OCI-LY7 (cell line): ENCODE measurements around the gene ZNF419. TPM values are rescaled to one million over a fixed set of nuclear protein-coding genes. Genes with fewer than 3 reads are reported as not detected.
"Not testable (repeated sequence)": the region's sequence is repeated elsewhere in the genome, so short reads cannot be mapped to it uniquely, and the experiment has no call there.

Experiments
- BruUV-seq: library from RNA; stranded (reverse); fragments of 400-500 nt; replicated peaks from 2 replicates; lab custom pipeline; 2021; lab: Mats Ljungman, UMichigan
- CTCF ChIA-PET: fragments of 300-600 bp; sonication (Branson Sonifier 250); formaldehyde crosslinking; loops from one replicate; lab custom pipeline; 2022; ENCODE audit warnings: antibody characterized with exemption; ENCODE audit not compliant: unreplicated experiment; lab: Charles Lee
- POLR2A ChIA-PET: fragments of 300-600 bp; sonication (Branson Sonifier 250); formaldehyde crosslinking; loops from one replicate; lab custom pipeline; 2022; ENCODE audit warnings: antibody characterized with exemption; lab: Charles Lee
- DNase-seq: peaks from one replicate; pipeline ENCODE4 v3.0.0-alpha.2; 2015; ENCODE audit warnings: low spot score
- H2AFZ ChIP-seq: fragments of 200-600 bp; sonication (generic), shearing (Covaris generic); 2 replicates; pipeline ENCODE4 v1.6.1; 2014; ENCODE audit warnings: mild to moderate bottlenecking, antibody characterized with exemption, low read length, moderate library complexity
- H3K27ac ChIP-seq: fragments of 200-600 bp; sonication (generic); 2 replicates; pipeline ENCODE4 v1.5.1; 2014; ENCODE audit warnings: mixed run types, low read depth, mild to moderate bottlenecking, moderate library complexity, low read length, inconsistent platforms; ENCODE audit not compliant: poor library complexity, severe bottlenecking
- H3K36me3 ChIP-seq: fragments of 200-600 bp; sonication (generic); 2 replicates; pipeline ENCODE4 v1.6.1; 2014; ENCODE audit warnings: mild to moderate bottlenecking, antibody characterized with exemption, low read length, moderate library complexity, mixed read lengths; ENCODE audit not compliant: insufficient read depth
- H3K4me1 ChIP-seq: fragments of 200-600 bp; sonication (generic); 2 replicates; pipeline ENCODE4 v1.5.1; 2014; ENCODE audit warnings: mild to moderate bottlenecking, low read length; ENCODE audit not compliant: insufficient read depth, poor library complexity, severe bottlenecking
- H3K4me2 ChIP-seq: fragments of 200-600 bp; sonication (generic); 2 replicates; pipeline ENCODE4 v1.6.1; 2014; ENCODE audit warnings: mild to moderate bottlenecking, low read length
- H3K4me3 ChIP-seq: fragments of 200-600 bp; sonication (generic); 2 replicates; pipeline ENCODE4 v1.5.1; 2014; ENCODE audit warnings: mild to moderate bottlenecking, low read depth, low read length; ENCODE audit not compliant: poor library complexity, severe bottlenecking
- H3K79me2 ChIP-seq: fragments of 200-600 bp; sonication (generic); 2 replicates; pipeline ENCODE4 v1.6.1; 2016; ENCODE audit warnings: low read depth, mild to moderate bottlenecking, low read length, moderate library complexity, mixed read lengths; ENCODE audit not compliant: insufficient read depth
- H3K9me2 ChIP-seq: fragments of 200-600 bp; sonication (generic); 2 replicates; pipeline ENCODE4 v1.6.1; 2016; ENCODE audit warnings: mild to moderate bottlenecking, low read length, mixed read lengths; ENCODE audit not compliant: insufficient read depth
- H3K9me3 ChIP-seq: fragments of 200-600 bp; sonication (generic); 2 replicates; pipeline ENCODE4 v1.6.1; 2014; ENCODE audit warnings: mild to moderate bottlenecking, mixed run types, low read length, mixed read lengths
- H4K20me1 ChIP-seq: fragments of 200-600 bp; sonication (generic); 2 replicates; pipeline ENCODE4 v1.6.1; 2014; ENCODE audit warnings: mild to moderate bottlenecking, antibody characterized with exemption, low read length, moderate library complexity, mixed read lengths; ENCODE audit not compliant: insufficient read depth
- EZH2phosphoT487 ChIP-seq: fragments of 200-600 bp; sonication (generic); IDR thresholded peaks from 2 replicates; pipeline ENCODE4 v1.6.1; 2018; ENCODE audit warnings: low read depth, borderline replicate concordance, mild to moderate bottlenecking, mixed run types, antibody characterized with exemption, low read length, moderate library complexity, mixed read lengths
- intact Hi-C: fragments of 100-400 bp; cut with micrococcal nuclease; formaldehyde crosslinking; loops from one replicate; pipeline ENCODE4 v1.10.0; 2022; ENCODE audit not compliant: unreplicated experiment
- total RNA-seq, 2 experiments: library from RNA; depleted of rRNA in 1 of 2; stranded (reverse); fragments of >200 nt in 1 of 2; shearing (Covaris generic) in 1 of 2; gene quantifications; 2 replicates each; pipeline ENCODE4 v1.2.3, GENCODE V29; 2014 to 2022
- TF ChIP-seq, protein P1 (sequence below): fragments of 200-600 bp; sonication (generic); conservative IDR thresholded peaks from 2 replicates; pipeline ENCODE4 v1.5.1; 2014; ENCODE audit warnings: mild to moderate bottlenecking, antibody characterized with exemption, low read length, moderate library complexity, mixed read lengths

ZNF419 gene
- total RNA-seq, 2 experiments from 2014 or later = 5.0 to 6.7 TPM

DNA sequence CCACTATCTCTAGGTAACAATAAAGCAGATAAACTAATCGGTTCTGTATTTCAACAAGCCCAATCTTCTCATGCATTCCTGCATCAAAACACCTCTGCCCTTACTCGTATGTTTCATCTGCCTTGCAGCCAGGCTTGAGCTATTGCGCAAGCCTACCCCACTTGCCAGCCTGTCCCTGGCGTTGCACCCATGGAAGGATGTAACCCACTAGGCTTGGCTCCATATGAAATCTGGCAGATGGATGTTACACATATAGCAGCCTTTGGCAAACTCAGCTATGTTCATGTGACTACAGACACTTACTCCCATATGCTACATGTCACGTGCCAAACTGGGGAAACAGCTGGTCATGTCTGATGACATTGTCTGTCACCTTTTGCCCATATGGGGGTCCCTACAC is 27.7 kb downstream of the ZNF419 start:
- no TSS peak for BruUV-seq

DNA sequence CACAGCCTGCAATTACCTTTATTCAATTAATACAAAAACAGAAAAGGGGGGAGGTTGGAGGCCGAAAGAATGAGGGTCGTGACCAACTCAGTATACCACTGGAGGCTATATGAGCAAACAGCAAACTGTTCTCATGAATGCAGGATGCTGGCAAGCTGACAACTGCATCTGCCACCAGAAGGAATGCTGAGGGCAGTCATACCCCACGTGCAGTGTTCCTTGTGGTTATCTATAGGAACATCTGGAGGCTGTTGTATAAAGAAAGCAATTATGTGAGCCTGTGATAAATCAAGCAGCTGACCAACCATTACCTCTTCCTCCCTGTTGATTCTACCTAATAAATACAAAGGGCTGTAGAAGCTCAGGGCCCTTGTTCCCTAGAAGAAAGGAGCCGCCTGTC is 30.5 kb downstream of the ZNF419 start:
- H3K4me3 ChIP-seq, POLR2A ChIA-PET, H3K9me2 ChIP-seq, H2AFZ ChIP-seq, H4K20me1 ChIP-seq, DNase-seq, H3K4me1 ChIP-seq, BruUV-seq, H3K27ac ChIP-seq, CTCF ChIA-PET, intact Hi-C loops, H3K36me3 ChIP-seq, H3K79me2 ChIP-seq, H3K4me2 ChIP-seq: not testable (repeated sequence)
- H3K9me3 ChIP-seq = peaks cover 12% of the 10 kb centered on the region; the same call in 1 of the 2 replicates

More for the DNA sequence above, 27.7 kb downstream of the ZNF419 start:
- Histone ChIP-seq H3K36me3 (no peaks in the 10 kb centered on the region; the same call in 1 of the 2 replicates), H3K79me2 (no peaks in the 10 kb centered on the region), H3K4me3 (no peak overlapping the region), H2AFZ (no peak overlapping the region), H3K4me2 (no peak overlapping the region), H3K27ac (no peak overlapping the region), H4K20me1 (no peaks in the 10 kb centered on the region), H3K9me2 (no peaks in the 10 kb centered on the region), H3K9me3 (peaks cover 27% of the 10 kb centered on the region; the same call in 1 of the 2 replicates), H3K4me1 (no peaks in the 10 kb centered on the region)
- intact Hi-C loops = no loop called here
- ChIA-PET CTCF (no interaction called here), POLR2A (interaction anchor here (0.7 kb wide), 1 partner anchor 8 kb away, joined by 3 read pairs; no protein-coding TSS in a partner anchor)
- TF ChIP-seq, protein P1, sequence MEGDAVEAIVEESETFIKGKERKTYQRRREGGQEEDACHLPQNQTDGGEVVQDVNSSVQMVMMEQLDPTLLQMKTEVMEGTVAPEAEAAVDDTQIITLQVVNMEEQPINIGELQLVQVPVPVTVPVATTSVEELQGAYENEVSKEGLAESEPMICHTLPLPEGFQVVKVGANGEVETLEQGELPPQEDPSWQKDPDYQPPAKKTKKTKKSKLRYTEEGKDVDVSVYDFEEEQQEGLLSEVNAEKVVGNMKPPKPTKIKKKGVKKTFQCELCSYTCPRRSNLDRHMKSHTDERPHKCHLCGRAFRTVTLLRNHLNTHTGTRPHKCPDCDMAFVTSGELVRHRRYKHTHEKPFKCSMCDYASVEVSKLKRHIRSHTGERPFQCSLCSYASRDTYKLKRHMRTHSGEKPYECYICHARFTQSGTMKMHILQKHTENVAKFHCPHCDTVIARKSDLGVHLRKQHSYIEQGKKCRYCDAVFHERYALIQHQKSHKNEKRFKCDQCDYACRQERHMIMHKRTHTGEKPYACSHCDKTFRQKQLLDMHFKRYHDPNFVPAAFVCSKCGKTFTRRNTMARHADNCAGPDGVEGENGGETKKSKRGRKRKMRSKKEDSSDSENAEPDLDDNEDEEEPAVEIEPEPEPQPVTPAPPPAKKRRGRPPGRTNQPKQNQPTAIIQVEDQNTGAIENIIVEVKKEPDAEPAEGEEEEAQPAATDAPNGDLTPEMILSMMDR = no peak
- no peak for TF ChIP-seq EZH2phosphoT487
- DNase-seq = no peak

DNA sequence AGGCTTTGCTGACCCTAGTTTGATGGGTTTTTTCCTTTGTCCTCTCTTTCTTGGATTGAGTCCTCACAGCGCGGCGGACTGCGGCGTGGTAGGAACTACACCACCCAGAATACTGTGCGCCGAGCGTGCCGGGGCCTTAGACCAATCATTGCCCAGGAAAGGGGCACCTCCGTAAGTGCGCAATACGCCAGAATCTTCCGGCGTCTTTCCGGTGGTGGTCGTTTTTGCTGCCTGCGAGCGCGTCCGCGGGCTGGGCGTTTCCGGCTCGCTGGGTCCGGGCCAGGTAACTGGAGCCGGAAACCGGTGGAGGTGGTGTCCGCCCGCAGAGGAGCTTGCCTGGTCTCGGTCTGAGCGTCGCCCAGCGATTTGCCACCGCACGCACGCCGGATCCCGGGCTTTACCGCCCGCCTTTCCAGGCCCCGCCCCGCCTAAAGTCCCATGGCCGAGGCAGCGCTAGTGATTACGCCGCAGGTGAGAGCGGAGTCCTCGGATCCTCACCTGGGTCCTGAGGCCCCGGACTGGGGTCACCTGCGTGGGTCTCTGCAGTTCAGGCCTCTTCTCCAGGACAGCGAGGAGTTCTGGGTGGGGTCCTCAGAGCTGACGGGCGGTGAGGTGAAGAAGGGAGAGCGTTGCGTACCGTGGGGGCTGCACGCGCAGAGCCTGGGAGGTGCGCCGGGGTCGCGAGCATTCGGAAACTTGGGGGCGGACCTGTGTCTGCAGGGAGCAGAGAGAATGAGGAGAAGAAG is 39.8 kb downstream of the ZNF419 start, which contains the start of gene ZNF549:
ZNF549 (plus strand) TSS at position 221 of the 746 bp plus-strand sequence; CDS start at position 439, 218 bp downstream.
- Histone ChIP-seq H3K9me2 (no peaks in the 10 kb centered on the region), H4K20me1 (no peaks in the 10 kb centered on the region), H3K4me3 (peak within 1 kb of the TSS; percentile 97), H3K27ac (peak within 1 kb of the TSS; percentile 30), H3K4me1 (peaks cover 15% of the 10 kb centered on the region), H3K36me3 (peaks cover 15% of the 10 kb centered on the region), H3K79me2 (peaks cover 11% of the 10 kb centered on the region; the same call in 1 of the 2 replicates), H3K4me2 (peak within 1 kb of the TSS; percentile 98), H2AFZ (peak within 1 kb of the TSS; percentile 97), H3K9me3 (no peaks in the 10 kb centered on the region; the same call in 1 of the 2 replicates)
- no TSS peak for BruUV-seq
- peak; percentile 94 for DNase-seq
- POLR2A ChIA-PET = no interaction called here
- intact Hi-C loops = no loop called here
- TF ChIP-seq EZH2phosphoT487 = no peak
- TF ChIP-seq, protein P1 = no peak
- CTCF ChIA-PET = no interaction called here
